Bronchial epithelial cell (primary cell): ENCODE results near the gene ESRRA. TPM values are rescaled to one million over a fixed set of nuclear protein-coding genes. Genes with fewer than 3 reads are reported as not detected.
"Not testable (repeated sequence)": the region's sequence is repeated elsewhere in the genome, so short reads cannot be mapped to it uniquely, and the experiment has no call there.

Experiments used
- DNase-seq: peaks from one replicate; pipeline ENCODE4 v3.0.0-alpha.2; 2010; ENCODE audit warnings: low read depth
- FAIRE-seq: peaks from 2 replicates; lab custom pipeline; 2011; peaks lifted over from hg19 to GRCh38; lab: Jason Lieb, UNC
- H3K27me3 ChIP-seq: 2 replicates; pipeline ENCODE4 v1.5.1; 2011; ENCODE audit warnings: low read length; ENCODE audit not compliant: control insufficient read depth, insufficient read depth
- H3K36me3 ChIP-seq: 2 replicates; pipeline ENCODE4 v1.5.1; 2011; ENCODE audit warnings: low read length; ENCODE audit not compliant: control insufficient read depth, insufficient read depth
- H3K4me3 ChIP-seq: 2 replicates; pipeline ENCODE4 v1.5.1; 2011; ENCODE audit warnings: mild to moderate bottlenecking, low read depth, low read length, control low read depth
- total RNA-seq: library from RNA; depleted of rRNA; stranded (reverse); fragments of >200 nt; gene quantifications from 2 replicates; pipeline ENCODE4 v1.2.1, GENCODE V29; 2014
- TF ChIP-seq, protein P1 (sequence below): IDR thresholded peaks from 2 replicates; pipeline ENCODE4 v1.5.1; 2011; ENCODE audit warnings: mild to moderate bottlenecking, moderate library complexity, low read length, control low read depth, inconsistent platforms; ENCODE audit not compliant: insufficient read depth, severe bottlenecking

ESRRA gene
- total RNA-seq, 1 donor from 2014 or later, result 139 TPM

DNA sequence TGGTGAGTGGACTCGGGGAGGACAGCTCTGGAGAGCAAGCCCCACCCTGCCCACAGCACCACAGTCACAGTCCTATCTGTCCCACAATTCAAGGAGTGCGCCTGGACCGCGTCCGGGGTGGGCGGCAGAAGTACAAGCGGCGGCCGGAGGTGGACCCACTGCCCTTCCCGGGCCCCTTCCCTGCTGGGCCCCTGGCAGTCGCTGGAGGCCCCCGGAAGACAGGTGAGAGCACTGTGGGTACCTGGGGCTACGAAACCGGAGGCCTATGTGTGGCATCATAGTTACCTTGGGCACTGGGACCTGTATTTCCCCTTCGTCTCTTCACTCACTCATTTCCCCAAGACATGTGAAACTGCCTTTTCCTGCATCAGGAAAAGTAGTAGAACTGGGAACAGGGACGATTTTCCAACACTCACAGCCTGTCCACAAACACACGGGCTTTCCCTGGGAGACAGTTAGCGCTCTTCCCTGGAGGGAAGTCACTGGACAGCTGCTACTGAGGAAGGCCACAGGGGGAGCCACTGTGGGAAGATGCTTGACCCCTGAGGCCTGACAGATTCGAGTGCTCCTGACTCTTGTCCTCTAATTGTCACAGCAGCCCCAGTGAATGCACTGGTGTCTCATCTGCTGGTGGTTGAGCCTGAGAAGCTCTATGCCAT lies 9.0 kb downstream of the ESRRA start:
- Histone ChIP-seq H3K27me3 (no peaks in the 10 kb centered on the region), H3K36me3 (peaks cover 10% of the 10 kb centered on the region), H3K4me3 (no peak overlapping the region)
- FAIRE-seq (no peak), DNase-seq (no peak)
- TF ChIP-seq, protein P1, sequence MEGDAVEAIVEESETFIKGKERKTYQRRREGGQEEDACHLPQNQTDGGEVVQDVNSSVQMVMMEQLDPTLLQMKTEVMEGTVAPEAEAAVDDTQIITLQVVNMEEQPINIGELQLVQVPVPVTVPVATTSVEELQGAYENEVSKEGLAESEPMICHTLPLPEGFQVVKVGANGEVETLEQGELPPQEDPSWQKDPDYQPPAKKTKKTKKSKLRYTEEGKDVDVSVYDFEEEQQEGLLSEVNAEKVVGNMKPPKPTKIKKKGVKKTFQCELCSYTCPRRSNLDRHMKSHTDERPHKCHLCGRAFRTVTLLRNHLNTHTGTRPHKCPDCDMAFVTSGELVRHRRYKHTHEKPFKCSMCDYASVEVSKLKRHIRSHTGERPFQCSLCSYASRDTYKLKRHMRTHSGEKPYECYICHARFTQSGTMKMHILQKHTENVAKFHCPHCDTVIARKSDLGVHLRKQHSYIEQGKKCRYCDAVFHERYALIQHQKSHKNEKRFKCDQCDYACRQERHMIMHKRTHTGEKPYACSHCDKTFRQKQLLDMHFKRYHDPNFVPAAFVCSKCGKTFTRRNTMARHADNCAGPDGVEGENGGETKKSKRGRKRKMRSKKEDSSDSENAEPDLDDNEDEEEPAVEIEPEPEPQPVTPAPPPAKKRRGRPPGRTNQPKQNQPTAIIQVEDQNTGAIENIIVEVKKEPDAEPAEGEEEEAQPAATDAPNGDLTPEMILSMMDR, result peak; percentile 20

- no peaks in the 10 kb centered on the region for H3K27me3 ChIP-seq
- H3K4me3 ChIP-seq, result no peak overlapping the region
- no peak for FAIRE-seq
- no peak for DNase-seq
- TF ChIP-seq, protein P1, result no peak
- H3K36me3 ChIP-seq, result peaks cover 14% of the 10 kb centered on the region
These were observed 9.7 kb downstream of the ESRRA start for GRCh38 chr11:64314805-64315561.

DNA sequence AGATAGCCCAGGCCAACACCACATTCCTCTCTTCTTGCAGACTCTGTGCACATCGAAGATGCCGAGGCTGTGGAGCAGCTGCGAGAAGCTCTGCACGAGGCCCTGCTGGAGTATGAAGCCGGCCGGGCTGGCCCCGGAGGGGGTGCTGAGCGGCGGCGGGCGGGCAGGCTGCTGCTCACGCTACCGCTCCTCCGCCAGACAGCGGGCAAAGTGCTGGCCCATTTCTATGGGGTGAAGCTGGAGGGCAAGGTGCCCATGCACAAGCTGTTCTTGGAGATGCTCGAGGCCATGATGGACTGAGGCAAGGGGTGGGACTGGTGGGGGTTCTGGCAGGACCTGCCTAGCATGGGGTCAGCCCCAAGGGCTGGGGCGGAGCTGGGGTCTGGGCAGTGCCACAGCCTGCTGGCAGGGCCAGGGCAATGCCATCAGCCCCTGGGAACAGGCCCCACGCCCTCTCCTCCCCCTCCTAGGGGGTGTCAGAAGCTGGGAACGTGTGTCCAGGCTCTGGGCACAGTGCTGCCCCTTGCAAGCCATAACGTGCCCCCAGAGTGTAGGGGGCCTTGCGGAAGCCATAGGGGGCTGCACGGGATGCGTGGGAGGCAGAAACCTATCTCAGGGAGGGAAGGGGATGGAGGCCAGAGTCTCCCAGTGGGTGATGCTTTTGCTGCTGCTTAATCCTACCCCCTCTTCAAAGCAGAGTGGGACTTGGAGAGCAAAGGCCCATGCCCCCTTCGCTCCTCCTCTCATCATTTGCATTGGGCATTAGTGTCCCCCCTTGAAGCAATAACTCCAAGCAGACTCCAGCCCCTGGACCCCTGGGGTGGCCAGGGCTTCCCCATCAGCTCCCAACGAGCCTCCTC lies 10.6 kb downstream of the ESRRA start:
- not testable (repeated sequence) for H3K27me3 ChIP-seq, H3K4me3 ChIP-seq, FAIRE-seq, DNase-seq
- peaks cover 16% of the 10 kb centered on the region for H3K36me3 ChIP-seq

DNA sequence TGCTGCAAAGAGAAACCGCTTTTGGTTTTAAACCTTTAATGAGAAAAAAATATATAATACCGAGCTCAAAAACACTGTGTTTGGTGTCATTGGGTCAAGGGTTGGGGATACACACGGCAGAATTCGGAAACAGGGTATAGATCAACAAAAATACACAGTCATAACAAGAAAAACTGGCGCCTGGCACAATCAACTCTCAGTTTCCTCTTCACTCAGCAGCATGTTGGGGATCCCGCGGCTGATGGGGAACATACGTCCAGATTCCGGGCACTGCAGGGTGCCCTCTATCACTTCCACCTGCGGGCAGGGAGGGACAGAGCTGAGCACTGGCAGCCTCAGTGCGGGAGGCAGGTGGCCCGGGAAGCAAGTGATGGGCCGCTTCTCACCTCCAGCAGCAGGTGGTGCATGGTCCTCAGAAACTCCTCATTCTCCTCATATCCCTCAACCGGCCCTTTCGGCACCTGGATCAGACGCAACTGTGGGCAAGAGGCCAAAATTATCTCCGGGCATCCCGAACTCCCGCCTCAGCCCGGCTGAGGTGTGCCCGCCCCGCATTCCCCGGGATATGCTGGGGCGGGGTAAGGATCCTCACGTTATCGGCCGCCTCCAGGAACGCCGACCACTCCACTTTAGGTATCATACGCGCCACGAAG lies 11.5 kb downstream of the ESRRA start:
- TF ChIP-seq, protein P1, result peak; percentile 60
- no peak for FAIRE-seq
- peak overlapping the region; percentile 76 for H3K4me3 ChIP-seq
- peak; percentile 58 for DNase-seq
- H3K36me3 ChIP-seq, result peaks cover 19% of the 10 kb centered on the region
- no peaks in the 10 kb centered on the region for H3K27me3 ChIP-seq

DNA sequence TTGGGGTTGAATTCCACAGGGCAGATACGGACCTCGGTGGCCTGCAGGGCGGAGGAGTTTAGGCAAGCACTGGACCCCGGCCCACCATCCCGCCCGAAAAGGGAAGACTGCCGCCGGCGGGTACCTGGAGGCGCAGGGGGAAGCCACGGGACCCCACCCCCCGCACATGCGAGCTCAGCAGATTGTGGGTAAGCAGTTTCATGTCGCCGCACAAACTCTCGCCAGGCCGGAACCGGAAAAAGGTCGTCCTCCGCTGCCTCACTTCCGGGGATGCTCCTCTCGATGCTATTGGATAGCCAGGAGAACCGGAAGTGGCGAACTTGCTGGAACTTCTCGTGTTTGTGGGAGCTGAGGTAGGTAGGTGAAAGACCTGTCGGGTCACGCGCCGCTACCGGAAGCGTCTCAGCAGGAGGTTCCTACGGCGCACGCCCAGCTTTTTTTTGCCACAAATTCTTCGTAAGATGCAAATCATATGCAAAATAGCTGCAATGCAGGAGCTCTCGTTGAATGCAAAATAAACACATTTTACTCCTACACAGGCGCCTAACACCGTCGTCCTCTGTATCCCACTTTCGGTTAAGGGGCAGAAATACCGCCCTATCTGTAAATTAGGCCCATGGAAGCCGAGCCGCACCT lies 12.1 kb downstream of the ESRRA start, which contains the start of gene TRMT112:
TSS of gene TRMT112 (minus strand) at position 235 of the 636 bp plus-strand sequence. CDS start at position 202, 33 bp downstream.
- DNase-seq, result peak; percentile 98
- Histone ChIP-seq H3K27me3 (no peaks in the 10 kb centered on the region), H3K4me3 (peak within 1 kb of the TSS; percentile 76), H3K36me3 (peaks cover 23% of the 10 kb centered on the region)
- TF ChIP-seq, protein P1, result no peak
- FAIRE-seq, result peak; percentile 98
